ENCODE data around the gene MORN4.
"Not testable (repeated sequence)": the region's sequence is repeated elsewhere in the genome, so short reads cannot be mapped to it uniquely, and the experiment has no call there.

Gene MORN4

GRCh38 chr10:97642471-97643159 lies 9.3 kb upstream of the MORN4 start:
- not testable (repeated sequence) for DNase-seq

GRCh38 chr10:97640868-97641811 lies 7.8 kb upstream of the MORN4 start:
- peak in 24 of 51 donors; percentile 4 to 62 (median 22) for DNase-seq

- peak; percentile 66 to 99 (median 98) for DNase-seq
These were observed 7.0 kb upstream of the MORN4 start, which contains the start of gene PI4K2A for GRCh38 chr10:97640174-97640867. PI4K2A (plus strand) TSS chr10:97640671; CDS start chr10:97640743, 72 bp downstream.

GRCh38 chr10:97639090-97639489 lies 5.8 kb upstream of the MORN4 start:
- not testable (repeated sequence) for DNase-seq

GRCh38 chr10:97635577-97635976 lies 2.3 kb upstream of the MORN4 start:
- no peak for DNase-seq

GRCh38 chr10:97633921-97634320 lies 621 bp upstream of the MORN4 start:
- no peak for DNase-seq

- no peak for DNase-seq
These were observed 2.2 kb downstream of the MORN4 start for GRCh38 chr10:97631098-97631497.

- DNase-seq = no peak
These were observed 4.0 kb downstream of the MORN4 start for GRCh38 chr10:97629289-97629688.

GRCh38 chr10:97628228-97628627 lies 5.1 kb downstream of the MORN4 start:
- DNase-seq = no peak

GRCh38 chr10:97627731-97628130 lies 5.6 kb downstream of the MORN4 start:
- no peak for DNase-seq

GRCh38 chr10:97623277-97623676 lies 10.0 kb downstream of the MORN4 start:
- DNase-seq = no peak

- DNase-seq = no peak
These were observed 14.6 kb downstream of the MORN4 start for GRCh38 chr10:97618733-97619132.

GRCh38 chr10:97618285-97618684 lies 15.0 kb downstream of the MORN4 start:
- DNase-seq = no peak

- DNase-seq = peak in 2 of 51 donors; percentile 7 to 12
These were observed 20.9 kb downstream of the MORN4 start for GRCh38 chr10:97612386-97612785.

GRCh38 chr10:97611473-97611872 lies 21.8 kb downstream of the MORN4 start:
- DNase-seq = no peak

GRCh38 chr10:97608991-97609561 lies 24.2 kb downstream of the MORN4 start:
- DNase-seq = no peak

GRCh38 chr10:97607095-97607636 lies 26.1 kb downstream of the MORN4 start:
- peak in 27 of 51 donors; percentile 6 to 71 (median 35) for DNase-seq

- peak in 33 of 51 donors; percentile 12 to 80 (median 61) for DNase-seq
These were observed 31.8 kb downstream of the MORN4 start for GRCh38 chr10:97601268-97602215.

- DNase-seq = no peak
These were observed 32.7 kb downstream of the MORN4 start for GRCh38 chr10:97600616-97601015.

- DNase-seq = no peak
These were observed 34.1 kb downstream of the MORN4 start for GRCh38 chr10:97599272-97599619.

Measured in hypothalamus (tissue), 51 donors.